Left renal cortex interstitium (tissue), 4 donors: ENCODE measurements around the gene TUBA4B. TPM values are rescaled to one million over a fixed set of nuclear protein-coding genes. Genes with fewer than 3 reads are reported as not detected.

Source experiments
- DNase-seq, 4 donors: peaks; one replicate each; pipeline ENCODE4 v3.0.0-alpha.2; 2013; ENCODE audit warnings: low read depth in 4 of 4, low spot score in 2 of 4, missing footprints in 1 of 4
- polyA plus RNA-seq, 4 donors: library from polyadenylated mRNA; unstranded; fragments of 120-200 nt; gene quantifications; one replicate each; pipeline ENCODE4 v1.2.1, GENCODE V29; 2013; ENCODE audit not compliant: insufficient read length in 4 of 4

TUBA4B gene
- polyA plus RNA-seq, 4 donors: 0.49 to 0.94 (median 0.86) TPM

DNA sequence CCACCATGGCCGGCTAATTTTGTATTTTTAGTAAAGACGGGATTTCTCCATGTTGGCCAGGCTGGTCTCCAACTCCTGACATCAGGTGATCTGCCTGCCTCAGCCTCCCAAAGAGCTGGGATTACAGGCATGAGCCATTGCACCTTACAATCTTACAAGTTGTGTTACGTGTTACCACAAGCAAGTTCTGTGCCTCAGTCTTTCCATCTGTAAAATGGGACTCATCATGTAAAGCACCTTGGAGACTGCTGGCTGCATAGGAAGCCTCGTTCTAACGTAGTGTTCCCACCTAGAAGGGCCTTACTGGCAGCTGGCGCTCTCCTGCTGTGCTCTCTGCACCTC, 36.1 kb downstream of the TUBA4B start:
- no peak for DNase-seq

DNA sequence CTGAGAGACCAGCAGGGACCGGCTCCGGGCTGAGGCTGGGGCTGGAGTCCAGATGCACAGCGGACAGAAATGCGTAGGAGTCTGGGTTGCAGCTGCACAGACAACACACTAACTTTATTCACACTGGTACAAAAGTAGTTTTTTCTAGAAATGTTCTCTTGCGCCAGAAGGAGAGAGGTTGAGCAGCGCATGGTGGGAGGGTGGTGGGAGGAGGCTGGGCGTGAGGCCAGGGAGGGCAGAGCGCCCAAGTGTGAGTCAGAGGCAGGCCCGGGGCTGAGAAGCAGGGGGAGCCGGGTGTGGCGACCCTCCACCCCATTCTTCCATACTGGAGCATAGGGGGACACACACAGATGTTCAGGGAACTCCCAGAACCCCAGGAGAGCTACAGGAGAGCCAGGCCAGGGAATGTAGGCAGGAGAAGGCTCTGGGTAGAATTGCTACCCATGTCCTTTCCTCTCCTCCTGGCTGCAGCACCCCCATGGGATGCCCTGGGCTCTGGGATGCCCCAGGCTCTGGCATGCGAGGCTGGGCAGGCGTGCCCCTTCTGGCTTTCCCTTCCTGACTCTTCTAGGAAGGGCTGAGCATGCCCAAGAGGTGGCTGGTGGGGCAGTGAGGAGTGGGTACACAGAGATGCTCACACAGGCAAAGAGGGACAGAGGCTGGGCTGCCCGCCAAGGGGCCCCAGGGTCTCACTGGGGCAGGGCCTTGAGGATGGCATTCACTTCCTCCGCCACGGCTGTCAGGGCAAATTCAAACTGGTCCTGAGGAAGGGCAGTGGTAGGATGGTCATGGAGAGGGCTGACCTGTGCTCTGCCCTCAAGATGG, 36.7 kb downstream of the TUBA4B start:
- DNase-seq: no peak

DNA sequence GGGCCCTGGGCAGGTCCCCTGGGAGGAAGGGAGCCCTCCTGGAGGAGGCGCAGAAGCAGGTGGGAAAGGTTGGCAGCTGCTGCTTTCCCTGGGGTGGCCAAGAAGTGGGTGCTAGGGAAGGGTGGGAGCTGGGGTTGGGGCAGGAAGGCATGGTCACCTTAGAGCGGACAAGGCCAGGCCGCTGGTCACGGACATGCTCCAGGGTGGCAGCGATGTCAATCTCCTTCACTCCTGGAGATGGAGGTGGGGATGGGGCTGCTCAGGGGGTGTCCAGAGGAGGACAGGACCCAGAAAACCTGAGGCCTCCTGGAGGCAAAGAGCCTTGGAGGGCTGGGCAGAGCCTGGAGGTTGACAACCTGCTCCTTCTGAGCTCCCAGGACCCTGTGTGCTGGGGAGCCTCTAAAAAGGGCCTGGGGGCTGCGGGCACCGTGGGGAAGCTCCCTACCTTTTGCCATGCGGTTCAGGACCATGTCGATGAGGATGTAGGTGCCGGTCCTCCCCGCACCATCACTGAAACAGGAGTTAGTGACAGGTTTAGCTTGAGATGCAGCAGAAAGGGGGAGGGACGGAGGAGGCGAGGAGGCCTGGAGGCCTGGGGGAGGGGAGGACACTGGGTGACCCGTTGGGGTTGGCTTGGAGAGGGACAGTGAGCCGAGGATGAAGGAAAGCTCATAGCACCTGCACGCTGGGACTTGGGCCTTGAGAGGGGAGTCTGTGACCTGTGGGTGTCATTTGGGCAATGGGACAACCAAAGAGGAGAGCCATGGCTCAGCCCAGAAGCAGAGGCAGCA, 37.5 kb downstream of the TUBA4B start:
- DNase-seq: no peak

DNA sequence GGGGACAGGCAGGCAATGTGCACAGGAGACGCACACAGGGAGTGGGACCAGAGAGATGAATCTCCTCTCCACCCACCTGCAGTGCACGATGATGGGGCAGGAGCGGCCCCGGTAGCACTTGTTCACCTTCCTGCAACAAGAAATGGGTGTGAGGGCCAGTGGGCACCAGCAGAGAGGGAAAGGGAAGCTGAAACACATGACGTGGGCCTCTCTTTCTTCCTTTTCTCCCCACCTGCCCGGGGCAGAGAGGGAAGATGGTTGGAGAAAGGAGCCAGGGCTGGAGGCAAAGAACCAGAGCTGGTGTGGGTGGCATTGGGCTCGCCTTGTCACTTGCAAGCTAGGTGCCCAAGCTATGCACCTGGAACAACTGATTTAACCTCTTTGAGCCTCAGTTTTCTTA, 38.4 kb downstream of the TUBA4B start:
- DNase-seq: no peak

DNA sequence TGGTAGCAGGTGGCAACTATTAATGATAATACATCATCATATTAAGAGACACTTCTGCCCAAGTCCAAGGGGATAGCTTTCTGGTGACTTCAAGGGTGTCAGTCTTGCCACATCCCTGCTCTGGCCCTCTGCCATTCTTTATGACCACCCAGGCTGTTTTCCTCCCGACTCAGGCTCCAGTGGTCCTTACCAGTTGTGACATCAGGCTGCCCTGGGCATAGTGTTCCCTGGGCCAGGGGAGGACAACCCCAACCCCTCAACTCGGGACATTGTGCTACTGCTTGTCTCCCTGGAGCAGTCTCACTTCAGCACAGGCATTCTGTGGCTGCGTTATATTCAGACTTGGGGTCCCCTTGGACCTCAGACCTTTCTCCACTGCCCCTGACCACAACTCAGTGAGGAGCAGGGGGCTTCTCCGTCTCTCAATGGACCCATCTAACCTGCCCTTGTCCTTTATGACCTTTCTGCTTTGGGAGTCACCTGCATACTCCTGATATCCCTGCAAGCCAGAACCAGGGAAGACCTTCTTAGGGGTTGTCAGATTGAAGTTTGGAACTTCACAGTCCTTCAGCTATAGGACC, 39.0 kb downstream of the TUBA4B start:
- no peak for DNase-seq

DNA sequence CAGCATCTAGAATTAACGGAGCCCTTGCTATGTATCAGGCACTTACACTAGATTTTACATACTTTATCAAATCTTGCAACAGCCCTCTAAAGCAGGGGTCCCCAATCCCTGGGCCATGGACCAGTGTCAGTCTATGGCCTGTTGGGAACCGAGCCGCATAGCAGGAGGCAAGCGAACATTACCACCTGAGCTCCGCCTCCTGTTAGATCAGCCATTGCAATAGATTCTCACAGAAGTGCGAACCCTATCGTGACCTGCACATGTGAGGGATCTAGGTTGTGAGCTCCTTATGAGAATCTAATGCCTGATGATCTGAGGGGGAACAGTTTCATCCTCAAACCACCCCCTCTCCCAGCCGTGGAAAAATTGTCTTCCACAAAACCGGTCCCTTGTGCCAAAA, 39.6 kb downstream of the TUBA4B start:
- no peak for DNase-seq

DNA sequence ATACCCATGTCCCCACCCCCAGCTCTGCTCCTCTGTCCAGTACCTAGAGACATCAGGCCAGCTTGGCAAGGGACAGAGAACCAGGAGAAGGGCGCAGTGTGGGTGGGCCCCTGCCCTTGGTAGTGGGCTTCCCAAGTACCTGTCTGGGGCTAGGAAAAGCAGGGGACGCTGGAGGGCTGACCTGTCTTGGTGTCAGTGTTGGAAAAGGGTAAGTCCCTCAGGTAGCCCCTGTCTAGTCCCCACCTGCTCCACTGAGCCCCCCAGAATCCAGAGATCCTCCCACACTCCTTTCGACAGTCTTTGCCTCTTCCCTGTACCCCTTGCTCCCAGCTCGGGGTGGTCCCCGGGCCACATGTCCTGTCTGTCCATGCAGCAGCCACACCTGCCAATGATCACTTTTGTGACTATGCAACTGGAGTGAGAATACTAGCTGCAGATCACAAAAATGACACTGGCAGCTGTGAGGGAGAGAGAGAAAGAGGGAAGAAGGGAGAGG, 40.7 kb downstream of the TUBA4B start:
- DNase-seq: no peak

DNA sequence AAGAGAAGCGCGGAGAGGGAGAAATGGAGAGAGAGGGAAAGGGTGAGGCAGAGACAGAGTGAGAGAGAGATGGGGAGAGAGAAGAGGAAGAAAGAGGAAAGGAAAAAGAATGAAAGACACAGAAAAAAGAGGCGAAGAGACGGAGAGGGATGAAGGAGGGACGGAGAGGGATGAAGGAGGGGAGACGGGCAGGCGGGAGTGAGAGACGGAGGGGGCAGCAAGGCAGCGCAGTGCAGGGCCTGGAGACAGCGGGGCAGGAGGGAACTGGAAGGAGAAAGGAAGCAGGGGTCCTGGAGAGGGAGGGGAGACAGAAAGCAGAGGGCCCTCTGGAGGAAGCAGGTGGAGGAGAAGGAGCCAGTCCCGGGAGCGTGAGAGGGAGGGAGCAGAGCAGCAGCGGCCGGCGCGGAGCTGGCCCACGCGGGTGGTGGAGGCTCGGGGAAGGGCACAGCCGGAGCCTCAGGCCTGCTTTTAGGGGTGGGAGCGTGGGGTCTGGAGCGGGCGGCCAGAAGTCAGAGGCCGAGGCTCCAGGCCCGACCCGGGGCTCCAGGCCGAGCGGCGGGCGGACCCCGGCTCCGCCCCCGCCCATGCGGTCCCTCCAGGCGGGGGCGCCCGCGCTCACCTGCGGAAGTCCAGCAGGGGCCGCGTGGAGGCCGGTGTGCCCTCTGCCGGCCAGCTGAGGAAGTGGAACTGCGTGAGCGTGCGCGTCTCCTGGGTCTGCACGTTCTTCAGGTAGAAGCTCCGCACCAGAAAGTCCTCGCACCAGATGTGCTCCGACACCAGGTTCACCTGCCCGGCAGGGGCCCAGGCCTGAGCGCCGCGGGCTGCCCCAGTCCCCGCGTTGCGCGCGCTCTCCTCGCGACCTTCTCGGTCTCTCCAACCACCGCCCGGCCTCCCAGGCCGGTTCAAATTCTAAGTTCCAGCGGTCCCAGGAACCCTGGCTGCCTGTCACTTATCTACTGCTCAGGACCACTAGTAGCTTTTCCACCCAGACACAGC, 41.6 kb downstream of the TUBA4B start:
- peak in 2 of 4 donors; percentile 65 to 77 for DNase-seq

DNA sequence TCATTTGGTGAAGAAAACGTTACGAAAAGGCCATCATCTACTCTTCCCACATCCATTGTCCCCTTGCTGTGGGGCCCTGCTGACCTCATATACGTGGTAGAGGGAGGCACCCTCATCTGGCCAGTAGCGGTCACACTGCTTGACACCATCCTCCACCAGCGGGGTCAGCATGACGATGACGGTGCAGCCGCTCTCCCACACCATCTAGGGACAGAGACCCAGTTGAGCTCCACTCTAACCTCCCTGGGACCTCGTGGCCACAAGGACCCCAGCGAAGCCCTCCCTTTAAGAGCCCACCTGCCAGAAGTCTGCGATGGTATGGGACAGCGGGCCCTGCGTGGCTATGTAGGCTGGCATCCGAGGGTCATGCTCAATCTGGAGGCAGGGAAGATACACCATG, 43.1 kb downstream of the TUBA4B start:
- no peak for DNase-seq

DNA sequence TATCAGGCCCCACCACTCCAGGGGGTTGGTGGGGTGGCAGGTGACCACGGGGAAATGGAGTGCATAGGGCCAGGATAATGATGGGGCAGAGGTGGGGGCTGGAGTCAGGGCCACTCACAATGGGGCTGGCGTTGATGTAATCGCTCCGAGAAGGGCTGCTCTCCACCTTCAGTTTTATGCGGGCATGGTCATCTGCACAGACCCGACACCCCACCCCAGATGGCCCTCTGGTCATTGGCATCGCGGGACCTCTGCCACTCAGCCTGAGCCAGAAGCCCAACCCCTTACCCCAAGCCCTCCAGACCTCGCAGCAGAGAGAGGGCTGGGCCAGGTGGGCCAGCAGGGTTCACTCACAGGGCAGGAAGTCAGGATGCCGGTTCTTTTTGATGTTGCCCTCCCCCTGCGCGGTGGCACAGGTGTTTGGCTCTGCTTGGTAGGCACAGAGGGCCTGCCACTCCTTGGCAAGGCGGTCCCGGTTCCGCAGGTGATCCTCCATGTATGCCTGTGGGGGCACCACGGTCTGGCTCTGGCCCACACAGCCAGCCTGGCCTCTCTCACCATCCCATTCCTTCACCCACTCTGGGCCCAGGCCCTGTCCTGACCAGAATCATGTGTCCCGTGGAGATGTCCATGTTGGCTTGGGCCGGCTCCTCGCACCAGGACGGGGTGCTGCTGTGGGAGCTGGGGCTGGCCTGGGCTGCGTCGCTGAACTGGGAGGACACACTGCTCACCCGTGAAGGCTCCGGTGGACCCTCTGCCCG, 43.8 kb downstream of the TUBA4B start:
- DNase-seq: no peak

DNA sequence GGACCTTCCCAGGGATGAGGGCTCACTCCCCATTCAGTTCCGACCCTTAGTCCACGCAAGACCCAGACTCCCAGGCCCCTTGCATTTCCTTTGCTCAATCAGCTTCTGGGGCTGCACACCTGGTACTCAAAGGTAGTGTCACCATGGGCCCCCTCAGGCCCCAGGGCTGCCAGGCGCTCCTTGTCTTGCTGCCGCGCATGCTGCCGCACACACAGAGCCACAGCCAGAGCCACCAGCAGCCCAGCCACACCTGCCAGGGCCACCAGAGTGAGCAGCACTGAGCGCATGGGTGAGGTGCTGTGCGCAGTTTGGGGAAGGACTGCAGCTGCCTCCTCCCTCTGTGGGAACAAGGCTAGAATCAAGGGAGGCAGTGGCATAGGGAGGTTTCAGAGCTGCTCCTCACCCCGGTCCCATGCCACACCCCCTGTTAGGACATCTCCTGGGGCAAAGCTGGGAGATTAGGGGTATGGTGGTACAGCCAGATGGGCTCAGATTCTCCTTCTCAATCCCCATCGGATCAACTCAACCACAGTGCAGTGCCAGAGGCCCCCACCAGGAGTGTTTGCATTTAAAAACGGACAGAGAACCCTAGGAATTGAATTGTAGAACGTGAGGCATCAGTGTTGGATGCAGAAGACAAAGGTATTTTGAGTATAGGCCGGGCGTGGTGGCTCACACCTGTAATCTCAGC, 44.9 kb downstream of the TUBA4B start:
- DNase-seq: no peak

DNA sequence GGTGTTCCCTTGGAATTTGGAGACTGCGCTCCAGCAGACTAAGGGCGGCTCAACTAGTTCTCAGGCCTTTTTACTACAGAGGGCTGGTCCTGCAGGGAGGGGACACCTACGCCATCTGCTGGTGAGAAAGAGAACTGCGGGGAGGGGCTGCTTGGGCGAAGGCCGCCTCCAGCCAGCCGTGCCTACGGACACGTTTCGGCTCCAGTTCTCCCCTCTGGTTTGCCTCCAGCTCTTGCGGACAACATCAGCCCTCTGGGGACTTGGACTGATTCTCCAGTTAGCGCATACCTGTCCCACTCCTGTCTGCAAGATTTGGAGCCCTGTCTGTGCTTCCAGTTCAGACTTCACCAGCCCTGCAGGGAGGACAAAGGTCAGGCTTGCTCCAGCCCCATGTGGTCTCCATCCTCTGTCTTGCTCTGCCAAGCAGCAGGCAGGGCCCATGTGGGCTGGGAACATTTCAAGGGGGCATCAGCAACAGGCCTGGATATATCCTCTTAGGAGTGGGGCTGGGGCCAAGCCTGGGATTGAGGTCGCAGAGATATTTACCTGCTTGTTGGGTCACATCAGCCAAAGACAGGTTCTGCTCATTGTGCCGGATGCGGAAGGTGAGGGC, 45.8 kb downstream of the TUBA4B start:
- peak in 1 of 4 donors; percentile 67 for DNase-seq

DNA sequence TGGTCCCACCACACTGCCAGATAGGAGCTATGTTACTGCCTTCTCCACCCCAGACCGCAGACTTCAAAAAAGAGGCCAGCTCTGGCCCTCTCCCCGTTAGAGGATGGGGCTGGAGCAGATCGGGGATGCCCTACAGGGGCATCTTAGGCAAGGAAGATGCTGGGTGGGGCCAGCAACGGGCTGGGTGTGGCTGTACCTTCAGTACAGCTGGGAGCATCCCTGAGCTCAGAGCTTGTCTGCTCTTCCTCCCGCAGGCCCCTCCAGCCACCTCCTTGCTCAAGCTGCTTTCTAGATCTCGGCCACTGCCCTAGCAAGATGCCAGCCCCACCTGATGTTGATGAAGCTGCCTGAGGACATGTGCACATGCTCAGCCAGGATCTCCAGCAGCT, 46.3 kb downstream of the TUBA4B start:
- no peak for DNase-seq

DNA sequence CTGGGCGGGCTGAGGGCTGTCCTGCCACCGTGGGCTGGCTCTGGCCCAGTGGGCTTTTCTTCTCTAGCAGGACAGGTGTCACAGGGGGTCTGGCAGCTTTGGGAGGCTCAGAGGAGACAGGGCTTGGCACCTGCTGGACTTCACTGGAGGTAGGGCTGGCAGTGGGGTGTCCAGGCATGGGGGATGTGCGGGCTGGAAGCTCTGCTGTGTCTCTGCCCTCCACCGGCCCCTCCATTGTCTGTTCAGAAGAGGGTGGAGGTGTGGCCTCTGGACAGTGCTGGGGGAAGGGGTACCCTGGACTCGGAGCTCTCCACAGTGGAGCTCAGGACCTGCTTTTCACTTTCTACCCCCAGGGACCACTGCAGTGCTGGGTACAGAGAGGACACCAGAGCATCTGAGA, 47.0 kb downstream of the TUBA4B start:
- no peak for DNase-seq

DNA sequence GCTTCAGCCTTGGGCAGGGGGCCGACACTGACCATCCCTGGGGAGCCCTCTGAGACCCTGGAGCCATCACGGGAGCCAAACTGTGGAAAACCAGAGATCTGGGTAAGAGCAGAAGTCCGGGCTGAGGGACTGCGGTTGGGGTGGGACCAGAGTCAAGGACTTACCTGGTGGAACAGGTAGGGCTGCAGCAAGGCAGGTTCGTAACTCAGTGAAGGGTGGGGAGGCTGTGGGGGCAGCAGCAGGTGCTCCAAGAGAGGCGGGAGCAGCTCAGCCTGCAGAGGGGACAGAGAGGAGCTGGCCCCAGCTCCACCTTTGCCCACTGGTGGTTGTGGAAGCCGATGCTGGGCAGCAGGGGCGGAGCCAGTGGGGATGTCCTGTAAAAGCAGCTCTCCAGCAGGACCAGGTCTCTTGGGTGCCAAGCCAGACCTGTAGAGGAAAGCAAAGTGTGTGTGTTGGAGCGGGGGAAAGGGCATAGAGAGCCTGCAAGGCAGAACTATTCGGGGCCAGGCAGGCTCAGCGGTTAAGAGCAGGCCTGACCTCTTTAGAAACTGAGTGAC, 49.4 kb downstream of the TUBA4B start:
- DNase-seq: no peak

DNA sequence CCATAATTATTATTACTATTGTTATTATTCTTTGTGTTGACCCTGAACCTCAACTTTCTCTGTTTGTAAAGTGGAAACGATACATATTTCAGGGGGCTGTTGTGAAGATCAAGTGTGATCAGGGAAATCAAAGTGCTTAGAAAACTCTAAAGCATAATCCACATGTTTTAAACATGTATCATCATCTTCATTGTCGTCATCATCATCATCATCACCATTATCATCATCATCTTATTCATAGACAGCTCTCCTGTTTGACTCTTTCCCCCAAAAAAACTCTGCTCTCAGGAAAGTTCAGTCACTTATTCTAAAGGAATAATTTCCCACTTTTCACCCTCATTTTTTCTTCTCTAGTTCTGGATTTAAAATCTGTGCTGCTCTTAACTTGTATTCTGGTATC, 51.2 kb downstream of the TUBA4B start:
- DNase-seq: no peak

DNA sequence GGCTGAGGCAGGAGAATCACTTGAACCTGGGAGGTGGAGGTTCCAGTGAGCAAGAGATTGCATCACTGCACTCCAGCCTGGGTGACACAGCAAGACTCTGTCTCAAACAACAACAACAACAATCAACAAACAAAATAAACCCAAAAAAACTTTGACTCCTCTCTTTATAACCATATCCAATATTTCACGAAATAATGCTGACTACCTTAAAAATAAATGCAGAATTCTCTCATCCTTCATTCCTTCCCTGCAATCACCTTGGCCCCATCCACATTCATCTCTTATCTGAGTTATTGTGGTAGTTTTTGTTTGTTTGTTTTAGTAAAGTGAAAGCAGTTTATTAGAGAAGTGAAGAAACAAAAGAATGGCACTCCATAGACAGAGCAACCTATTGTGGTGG, 53.0 kb downstream of the TUBA4B start:
- DNase-seq: no peak
